Mucosa of descending colon (tissue), 3 donors: ENCODE data around the gene GPR101. TPM values are rescaled to one million over a fixed set of nuclear protein-coding genes. Genes with fewer than 3 reads are reported as not detected.
A peak's percentile ranks its signal among the peaks of the same experiment; 100 is the strongest.
"Not testable (repeated sequence)": the region's sequence is repeated elsewhere in the genome, so short reads cannot be mapped to it uniquely, and the experiment has no call there.

Experiments used
- ATAC-seq: fragments of 200-7000 bp; cut with Tn5 transposase; one replicate; pipeline ENCODE4 v1.9.1; 2020; ENCODE audit warnings: mild to moderate bottlenecking, moderate library complexity
- DNase-seq, 3 donors: peaks; one replicate each; pipeline ENCODE4 v3.0.0-alpha.2; 2020
- H3K36me3 ChIP-seq: fragments of 200-600 bp; one replicate; pipeline ENCODE4 v1.8.0; 2021; ENCODE audit warnings: low read depth, mild to moderate bottlenecking
- H3K4me1 ChIP-seq: fragments of 200-600 bp; one replicate; pipeline ENCODE4 v1.8.0; 2021; ENCODE audit warnings: low read depth, mild to moderate bottlenecking
- H3K4me3 ChIP-seq: fragments of 200-600 bp; one replicate; pipeline ENCODE4 v1.8.0; 2021; ENCODE audit warnings: mild to moderate bottlenecking
- H3K9me3 ChIP-seq: fragments of 200-600 bp; one replicate; pipeline ENCODE4 v1.8.0; 2021; ENCODE audit warnings: mild to moderate bottlenecking
- intact Hi-C, 2 donors: fragments of 100-400 bp; cut with DNase I in 1 of 2; cut with micrococcal nuclease in 1 of 2; formaldehyde crosslinking; loops; one replicate each; pipeline versions ENCODE4 v1.11.0 to v1.11.1; 2022; cut with DNase I, micrococcal nuclease
- total RNA-seq, 3 donors: library from RNA; stranded (reverse); fragmentation: NEBNext Ultra II Directional in 2 of 3; extraction: Animal tissue kit (Norgen Biotek cat#: 25700) in 2 of 3; gene quantifications; one replicate each; pipeline versions ENCODE4 v1.2.1 to v1.2.4, GENCODE V29; 2021 to 2023
- TF ChIP-seq, protein P1 (sequence below): fragments of 200-600 bp; IDR thresholded peaks from one replicate; pipeline ENCODE4 v1.8.0; 2022; ENCODE audit warnings: antibody characterized with exemption, mild to moderate bottlenecking
- donor health status: DM: no; HTN: no; CAD: no; lungs with moderate emphysema.
- donor health status: DM: no; HTN: no; CAD: no.
- donor health status: DM: no; HTN: yes; CAD: no.

GPR101 gene
- total RNA-seq, 3 donors from 2014 or later, result not detected

DNA sequence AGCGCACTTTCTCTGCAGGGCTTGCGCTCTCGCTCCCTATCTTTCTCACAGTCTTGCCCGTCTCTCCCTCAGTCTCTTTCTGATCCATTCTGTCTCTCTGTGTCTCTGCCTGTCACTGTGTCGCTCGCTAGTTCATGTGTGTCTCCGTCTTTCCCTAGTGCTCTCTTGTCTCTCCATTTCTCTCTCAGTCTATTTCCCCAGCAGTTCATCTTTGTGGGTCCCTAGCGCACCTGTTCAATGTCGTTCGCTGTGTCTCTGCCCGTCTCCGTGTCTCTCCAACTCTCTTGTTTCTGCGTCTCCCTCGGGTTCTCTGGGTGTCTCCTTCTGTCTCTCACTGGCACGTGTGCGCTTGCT is 1.5 kb downstream of the GPR101 start:
- TF ChIP-seq, protein P1, sequence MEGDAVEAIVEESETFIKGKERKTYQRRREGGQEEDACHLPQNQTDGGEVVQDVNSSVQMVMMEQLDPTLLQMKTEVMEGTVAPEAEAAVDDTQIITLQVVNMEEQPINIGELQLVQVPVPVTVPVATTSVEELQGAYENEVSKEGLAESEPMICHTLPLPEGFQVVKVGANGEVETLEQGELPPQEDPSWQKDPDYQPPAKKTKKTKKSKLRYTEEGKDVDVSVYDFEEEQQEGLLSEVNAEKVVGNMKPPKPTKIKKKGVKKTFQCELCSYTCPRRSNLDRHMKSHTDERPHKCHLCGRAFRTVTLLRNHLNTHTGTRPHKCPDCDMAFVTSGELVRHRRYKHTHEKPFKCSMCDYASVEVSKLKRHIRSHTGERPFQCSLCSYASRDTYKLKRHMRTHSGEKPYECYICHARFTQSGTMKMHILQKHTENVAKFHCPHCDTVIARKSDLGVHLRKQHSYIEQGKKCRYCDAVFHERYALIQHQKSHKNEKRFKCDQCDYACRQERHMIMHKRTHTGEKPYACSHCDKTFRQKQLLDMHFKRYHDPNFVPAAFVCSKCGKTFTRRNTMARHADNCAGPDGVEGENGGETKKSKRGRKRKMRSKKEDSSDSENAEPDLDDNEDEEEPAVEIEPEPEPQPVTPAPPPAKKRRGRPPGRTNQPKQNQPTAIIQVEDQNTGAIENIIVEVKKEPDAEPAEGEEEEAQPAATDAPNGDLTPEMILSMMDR, result no peak
- Histone ChIP-seq H3K4me3 (no peak overlapping the region), H3K4me1 (peaks cover 2% of the 10 kb centered on the region), H3K36me3 (no peaks in the 10 kb centered on the region), H3K9me3 (no peaks in the 10 kb centered on the region)
- no peak for ATAC-seq
- DNase-seq, result no peak
- intact Hi-C loops, result no loop called here

DNA sequence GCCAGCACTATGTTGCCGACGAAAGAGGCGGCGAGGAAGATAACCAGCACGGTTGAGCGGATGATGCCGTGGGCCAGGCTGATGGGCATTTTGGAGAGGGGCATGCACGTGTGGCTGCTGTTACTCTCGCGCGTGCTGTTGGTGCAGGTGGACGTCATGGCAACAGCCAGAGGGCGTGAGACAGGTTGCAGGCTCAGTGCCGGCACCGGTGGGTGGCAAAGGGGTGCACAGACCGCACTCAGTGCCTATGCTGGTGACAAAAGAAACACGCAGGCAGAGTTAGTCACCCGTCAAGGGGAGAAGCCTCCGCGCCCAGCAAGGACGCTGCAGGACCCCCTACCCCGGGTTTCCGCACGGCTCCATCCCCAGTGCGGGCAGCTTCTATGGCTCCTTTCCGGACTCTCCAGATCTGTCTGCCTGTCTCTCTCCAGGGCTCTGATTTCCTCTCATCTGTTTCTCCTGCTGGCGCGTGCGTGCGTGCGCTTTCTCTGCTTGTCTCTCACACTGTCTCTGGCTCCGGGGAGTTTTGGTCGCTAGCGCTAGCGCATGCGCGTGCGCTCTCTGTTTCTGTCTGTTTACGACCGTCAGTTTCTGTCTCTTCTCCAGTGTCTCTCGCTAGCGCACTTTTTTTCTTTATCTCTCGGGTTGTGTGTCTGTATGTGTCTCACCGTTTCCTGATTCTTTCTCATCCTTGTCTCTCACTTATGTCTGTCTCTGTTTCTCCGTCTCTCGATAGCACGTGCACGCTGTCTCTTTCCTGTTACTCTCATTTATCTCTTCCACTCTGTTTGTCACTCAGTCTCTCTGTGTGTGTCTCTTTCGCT is 2.1 kb downstream of the GPR101 start:
- Histone ChIP-seq H3K4me3 (no peak overlapping the region), H3K36me3 (no peaks in the 10 kb centered on the region), H3K4me1 (peaks cover 2% of the 10 kb centered on the region), H3K9me3 (no peaks in the 10 kb centered on the region)
- TF ChIP-seq, protein P1, result no peak
- ATAC-seq (peak; percentile 48), DNase-seq (peak in 2 of 3 donors; percentile 23 to 26)
- intact Hi-C loops, result no loop called here

DNA sequence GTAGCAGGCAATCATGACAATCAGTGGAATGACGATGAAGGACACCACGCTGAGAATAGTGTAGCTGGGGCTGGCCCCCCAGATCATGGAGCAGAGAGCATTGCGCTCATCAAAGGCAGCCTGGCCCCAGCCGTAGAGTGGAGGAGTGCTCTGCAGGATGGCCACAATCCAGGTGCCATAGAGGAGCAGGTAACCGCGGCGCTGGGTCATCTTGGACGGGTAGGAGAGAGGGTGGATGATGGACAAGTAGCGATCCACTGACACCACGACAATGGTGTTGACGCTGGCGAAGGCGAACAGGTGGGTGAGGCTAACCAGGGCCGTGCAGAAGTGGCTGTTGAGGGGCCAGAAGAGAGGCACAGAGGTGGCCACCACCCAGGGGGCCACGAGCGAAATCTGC is 2.8 kb downstream of the GPR101 start:
- H3K36me3 ChIP-seq, result no peaks in the 10 kb centered on the region
- H3K9me3 ChIP-seq, result no peaks in the 10 kb centered on the region
- DNase-seq, result no peak
- no peak for ATAC-seq
- H3K4me1 ChIP-seq, result peaks cover 2% of the 10 kb centered on the region
- intact Hi-C loops, result no loop called here
- H3K4me3 ChIP-seq, result no peak overlapping the region
- TF ChIP-seq, protein P1, result no peak

DNA sequence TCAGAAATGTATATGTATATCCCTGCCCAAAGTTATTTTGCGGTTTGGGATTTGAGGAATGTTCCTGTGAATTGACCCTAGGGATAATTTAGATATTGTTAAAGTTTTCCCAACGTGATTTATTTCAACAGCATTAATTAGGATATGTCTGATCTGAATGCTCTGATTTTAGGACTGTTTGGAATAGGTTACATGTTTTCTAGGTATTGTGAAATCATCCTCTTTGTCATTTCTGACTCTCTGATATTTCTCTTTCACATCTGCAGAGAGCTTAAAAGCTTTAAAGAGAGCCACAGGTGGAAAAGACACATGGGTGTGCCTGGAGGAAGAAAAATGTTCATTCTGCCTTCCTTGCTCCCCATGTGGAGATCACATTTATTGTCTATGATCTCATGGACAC is 5.1 kb downstream of the GPR101 start:
- intact Hi-C loops, result no loop called here
- ATAC-seq, result no peak
- Histone ChIP-seq H3K4me3 (no peak overlapping the region), H3K9me3 (no peaks in the 10 kb centered on the region), H3K4me1 (peaks cover 2% of the 10 kb centered on the region), H3K36me3 (no peaks in the 10 kb centered on the region)
- DNase-seq, result no peak
- TF ChIP-seq, protein P1, result no peak

DNA sequence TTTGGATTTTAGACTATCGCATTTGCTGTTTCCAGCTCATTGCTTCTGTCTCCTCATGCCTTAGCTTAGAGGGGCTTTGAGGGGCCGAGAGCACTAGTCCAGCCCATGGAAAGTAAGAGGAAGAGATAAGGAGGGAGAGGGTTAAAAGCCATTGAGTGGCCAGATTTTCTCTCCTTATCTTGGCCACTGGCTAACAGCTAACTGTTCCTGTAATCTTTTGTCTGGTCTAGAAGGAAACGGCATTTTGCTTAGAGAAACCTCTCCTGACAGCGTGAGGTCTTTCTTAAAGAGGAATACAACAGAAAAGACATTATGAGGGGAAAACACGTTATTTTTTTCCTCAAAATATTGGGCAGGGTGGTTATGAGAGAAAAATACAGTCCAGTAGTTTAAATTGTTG is 7.9 kb downstream of the GPR101 start:
- Histone ChIP-seq H3K4me3 (no peak overlapping the region), H3K9me3 (no peaks in the 10 kb centered on the region), H3K36me3 (no peaks in the 10 kb centered on the region), H3K4me1 (no peaks in the 10 kb centered on the region)
- ATAC-seq (no peak), DNase-seq (no peak)
- intact Hi-C loops, result no loop called here
- TF ChIP-seq, protein P1, result no peak

DNA sequence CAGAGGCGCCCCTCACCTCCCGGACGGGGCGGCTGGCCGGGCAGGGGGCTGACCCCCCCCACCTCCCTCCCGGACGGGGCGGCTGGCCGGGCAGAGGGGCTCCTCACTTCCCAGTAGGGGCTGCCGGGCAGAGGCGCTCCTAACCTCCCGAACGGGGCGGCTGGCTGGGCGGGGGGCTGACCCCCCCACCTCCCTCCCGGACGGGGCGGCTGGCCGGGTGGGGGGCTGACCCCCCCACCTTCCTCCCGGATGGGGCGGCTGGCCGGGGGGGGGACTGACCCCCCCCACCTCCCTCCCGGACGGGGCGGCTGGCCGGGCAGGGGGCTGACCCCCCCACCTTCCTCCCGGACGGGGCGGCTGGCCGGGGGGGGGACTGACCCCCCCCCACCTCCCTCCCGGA is 33.6 kb downstream of the GPR101 start:
- H3K9me3 ChIP-seq, H3K4me3 ChIP-seq, ATAC-seq, intact Hi-C loops, H3K36me3 ChIP-seq, DNase-seq, H3K4me1 ChIP-seq: not testable (repeated sequence)
